OCI-LY1 (cell line): Measurements from ENCODE around the gene PTGIS.

ENCODE experiments used
- CTCF ChIP-seq: fragments of 200-600 bp; sonication (generic), shearing (Covaris generic); IDR thresholded peaks from 2 replicates; pipeline ENCODE4 v1.5.1; 2017; ENCODE audit warnings: mild to moderate bottlenecking, antibody characterized with exemption, low read length, moderate library complexity, mixed read lengths
- EZH2 ChIP-seq: fragments of 200-600 bp; sonication (generic), shearing (Covaris generic); IDR thresholded peaks from 2 replicates; pipeline ENCODE4 v1.8.0; 2017; ENCODE audit warnings: borderline replicate concordance, mixed run types, mild to moderate bottlenecking, antibody characterized with exemption, low read length, moderate library complexity, mixed read lengths

GRCh38 chr20:49513517-49513916 is 54.4 kb downstream of the PTGIS start:
- no peak for TF ChIP-seq CTCF
- TF ChIP-seq EZH2: no peak
